NCI-H2029 (cell line): ENCODE data around the gene AGPS.

ENCODE experiments used
- DNase-seq: peaks from one replicate; lab custom pipeline; 2025; lab: John Stamatoyannopoulos, UW

The AGPS gene

DNA sequence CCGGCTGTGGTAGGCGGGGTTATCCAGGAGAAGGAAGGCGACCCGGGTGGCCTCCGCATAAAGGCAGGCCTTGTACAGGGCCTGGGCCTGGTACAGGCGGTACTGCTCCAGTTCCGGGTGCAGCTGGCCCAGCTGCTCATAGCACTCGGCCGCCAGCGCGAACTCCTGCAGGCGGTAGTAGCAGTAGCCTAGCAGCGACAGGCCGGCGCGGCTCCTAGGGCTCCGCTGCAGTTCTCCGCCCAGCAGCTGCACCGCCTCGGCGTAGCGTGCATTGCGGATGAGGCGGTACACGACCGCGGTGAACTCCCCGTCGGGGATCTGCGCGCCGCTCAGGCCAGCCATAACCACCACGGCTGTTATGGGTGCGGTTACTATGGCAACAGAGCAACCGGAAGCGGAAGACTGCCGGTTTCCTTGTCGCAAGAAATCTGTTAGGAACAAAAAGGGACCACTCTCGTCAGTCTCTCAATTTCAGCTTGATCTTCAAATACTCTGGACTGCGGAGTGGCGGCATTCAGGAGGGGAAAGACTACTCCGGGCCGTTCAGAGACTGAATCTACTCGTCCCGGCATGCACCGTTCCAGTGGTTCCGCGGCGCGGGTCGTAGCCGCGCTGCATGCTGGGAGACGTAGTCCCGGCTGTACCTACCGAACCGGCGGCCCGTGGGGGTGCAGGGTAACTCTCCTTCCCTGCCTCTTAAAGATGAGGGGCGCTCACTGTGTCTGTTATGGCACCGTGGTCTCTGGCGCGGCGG lies 160.0 kb downstream of the AGPS start:
- DNase-seq = peak; percentile 80

DNA sequence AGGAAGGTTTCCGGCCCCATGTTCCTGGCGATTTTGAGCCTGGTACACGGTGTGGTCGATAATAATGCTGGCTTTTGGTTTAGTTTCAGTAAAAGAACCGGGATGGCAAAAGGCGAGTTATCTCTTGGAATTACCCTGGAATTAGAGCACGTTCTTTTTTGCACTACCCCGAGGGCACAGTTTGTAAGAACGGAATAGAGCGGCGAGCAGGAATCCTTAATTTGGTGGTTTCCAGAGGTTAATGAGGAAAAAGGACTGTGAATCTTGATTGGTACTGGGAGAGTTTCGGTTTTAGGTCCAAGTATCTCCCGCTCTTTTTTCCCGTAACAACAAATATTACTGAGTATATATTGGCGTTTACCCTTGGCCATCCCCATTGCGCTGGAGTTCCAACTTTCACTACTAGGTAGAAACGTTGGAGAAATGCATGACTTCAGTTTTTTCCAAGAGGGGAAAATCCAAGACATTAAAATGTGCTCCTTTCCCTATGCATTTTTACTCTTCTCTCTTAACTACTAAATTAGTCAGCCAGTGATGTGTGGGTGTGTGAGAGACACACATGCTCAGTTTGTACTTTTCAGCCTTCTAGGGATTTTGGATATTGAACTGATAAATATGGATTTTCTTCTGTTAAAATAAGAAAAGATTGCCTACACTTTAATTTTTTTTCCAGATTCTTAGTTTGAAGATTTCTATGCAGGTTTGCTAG lies 160.8 kb downstream of the AGPS start:
- no peak for DNase-seq

DNA sequence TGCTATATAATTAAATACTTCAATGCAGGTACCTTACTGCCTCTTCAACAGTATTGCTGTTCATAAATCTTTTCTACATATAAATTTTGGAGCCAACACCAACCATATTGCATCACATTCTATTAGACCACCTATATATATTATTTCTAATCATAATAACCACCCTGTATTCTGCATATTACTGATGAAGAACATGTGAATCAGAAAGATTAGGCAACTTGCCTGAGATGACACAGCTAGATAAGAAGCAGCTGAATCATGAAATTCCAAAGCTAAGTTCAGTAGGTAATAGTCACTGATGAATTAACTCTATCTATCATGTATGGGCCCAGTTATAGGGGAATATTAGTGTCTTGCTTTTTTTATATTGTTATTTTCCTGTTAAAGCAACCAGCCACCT lies 161.8 kb downstream of the AGPS start:
- DNase-seq = no peak

DNA sequence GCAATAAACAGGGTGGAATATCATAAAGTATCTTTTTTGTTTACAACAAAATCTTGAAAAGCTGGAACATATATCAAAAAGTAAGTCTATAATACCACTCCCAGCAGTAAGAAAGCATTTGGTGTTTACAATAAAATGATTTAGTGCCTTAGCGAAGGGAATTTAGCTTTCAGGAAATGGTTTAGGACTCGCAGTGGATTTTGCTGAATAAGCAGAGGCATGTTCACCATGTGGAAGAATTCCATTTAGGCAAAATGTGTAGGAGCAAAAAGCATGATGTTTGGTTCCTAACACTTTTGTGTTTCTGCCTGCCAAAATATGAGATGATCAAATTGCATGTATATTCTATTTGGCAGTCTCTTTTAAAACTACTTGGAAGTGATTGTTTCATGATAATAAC lies 163.6 kb downstream of the AGPS start:
- DNase-seq = no peak

DNA sequence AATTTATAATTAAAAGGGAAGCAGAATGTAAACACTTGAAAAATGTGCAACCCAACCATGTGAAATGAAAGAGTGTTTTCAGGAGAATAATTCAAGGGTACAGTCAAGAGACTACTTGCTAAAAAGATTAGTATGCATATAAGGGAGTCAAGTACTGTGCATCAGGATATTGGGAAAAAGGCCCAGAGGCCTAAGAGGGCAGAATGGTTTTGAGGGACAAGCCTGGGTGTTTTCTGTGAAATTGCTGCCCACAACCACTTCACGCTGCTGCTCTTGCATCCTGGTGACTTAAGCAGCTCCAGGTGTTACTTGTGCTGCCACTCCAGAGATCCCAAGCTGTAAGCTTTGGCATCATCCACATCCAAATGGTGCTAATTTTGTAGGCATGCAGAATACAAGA lies 165.2 kb downstream of the AGPS start:
- no peak for DNase-seq

DNA sequence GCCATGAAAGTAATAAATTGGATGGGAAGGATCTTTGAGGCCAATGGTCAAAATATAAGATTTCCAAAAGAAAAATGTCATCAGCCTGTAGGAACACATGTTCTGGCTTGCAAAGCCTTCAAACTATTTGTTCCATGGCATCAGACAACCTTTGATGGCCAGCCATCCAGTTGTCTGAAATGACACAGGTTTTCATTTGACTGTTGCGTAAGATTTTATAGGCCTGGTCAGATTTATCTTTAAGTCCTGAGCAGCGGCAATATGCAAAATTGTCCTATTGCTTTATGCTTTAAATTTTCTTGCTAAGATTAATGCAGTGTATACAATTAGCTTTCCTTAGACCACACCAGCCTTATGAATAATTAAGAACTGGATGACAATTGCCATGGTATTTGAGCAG lies 167.1 kb downstream of the AGPS start:
- no peak for DNase-seq

DNA sequence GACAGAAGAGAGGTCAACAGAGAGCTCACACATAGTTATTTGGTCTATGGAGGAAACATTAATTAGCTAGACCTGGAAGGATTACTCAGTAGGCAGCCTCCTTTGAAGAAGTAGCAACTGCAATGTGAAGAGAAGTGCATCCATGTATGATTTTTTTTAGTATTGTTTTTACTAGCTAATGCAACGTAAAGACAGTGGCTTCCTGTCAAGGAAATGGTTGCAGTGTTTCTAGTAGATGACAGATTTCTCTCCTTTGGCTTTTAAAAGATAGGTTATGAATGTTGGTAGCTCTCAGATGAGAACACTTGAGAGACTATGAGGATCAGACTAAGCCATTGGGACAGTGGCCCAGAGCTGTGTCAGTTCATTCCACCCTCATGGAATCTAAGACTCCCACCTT lies 175.8 kb downstream of the AGPS start:
- DNase-seq = no peak

DNA sequence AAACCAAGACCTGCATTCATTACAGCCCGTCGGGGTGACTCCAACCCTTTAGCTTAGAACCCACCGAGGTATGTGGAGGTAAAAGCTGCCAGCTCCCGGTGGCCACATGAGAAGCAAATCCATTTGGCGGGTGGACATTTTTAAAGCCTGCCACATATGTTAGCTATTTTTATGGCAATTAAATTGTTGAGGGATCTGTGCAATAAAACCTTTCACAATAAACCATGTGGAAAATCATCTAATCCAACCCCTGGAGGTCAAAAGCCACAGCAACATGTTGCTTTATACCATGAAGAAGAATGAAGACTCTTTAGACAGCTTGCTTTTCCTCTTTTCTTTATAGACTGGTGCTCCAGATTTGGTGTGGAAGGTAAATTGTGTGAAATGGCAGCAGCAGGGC lies 176.3 kb downstream of the AGPS start:
- DNase-seq = no peak

DNA sequence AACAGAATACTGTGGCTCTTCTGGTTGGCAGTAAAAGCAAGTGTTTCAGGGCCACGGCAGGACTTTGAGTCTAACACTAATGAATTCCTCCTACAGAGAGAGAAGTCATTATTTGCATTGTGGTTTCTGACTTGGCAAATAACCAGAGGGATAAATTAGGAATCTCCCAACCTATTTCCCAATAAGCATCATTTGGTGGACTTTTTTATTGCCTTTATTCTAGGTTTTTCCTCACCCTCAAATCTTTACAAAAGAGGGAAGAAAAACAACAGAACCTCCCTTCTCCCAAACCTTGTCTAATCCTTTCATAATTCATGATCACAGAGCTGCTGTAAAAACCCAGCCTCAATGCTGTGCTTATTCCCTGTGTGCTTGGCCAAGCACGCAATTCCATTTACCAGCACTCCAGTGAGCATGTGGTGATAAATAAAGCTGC lies 179.7 kb downstream of the AGPS start:
- no peak for DNase-seq

DNA sequence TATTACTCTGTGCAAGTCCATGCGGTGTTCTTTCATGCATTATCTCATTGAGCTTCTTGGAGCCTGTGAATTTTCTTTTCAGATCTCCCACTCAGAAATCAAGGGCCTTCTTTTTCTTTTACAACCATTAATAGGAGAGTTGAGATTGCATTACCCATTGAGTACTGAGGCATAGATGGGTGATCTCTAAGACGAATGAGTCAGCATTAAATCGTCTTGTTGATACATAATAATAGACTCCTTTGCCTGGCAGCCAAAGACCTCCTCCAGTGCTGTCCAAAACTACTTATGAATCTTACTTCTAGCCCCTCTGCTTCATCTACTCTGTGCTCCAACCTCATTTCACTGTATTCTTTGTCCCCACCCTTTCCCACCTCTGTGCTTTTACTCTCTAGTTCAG lies 180.5 kb downstream of the AGPS start:
- DNase-seq = no peak

DNA sequence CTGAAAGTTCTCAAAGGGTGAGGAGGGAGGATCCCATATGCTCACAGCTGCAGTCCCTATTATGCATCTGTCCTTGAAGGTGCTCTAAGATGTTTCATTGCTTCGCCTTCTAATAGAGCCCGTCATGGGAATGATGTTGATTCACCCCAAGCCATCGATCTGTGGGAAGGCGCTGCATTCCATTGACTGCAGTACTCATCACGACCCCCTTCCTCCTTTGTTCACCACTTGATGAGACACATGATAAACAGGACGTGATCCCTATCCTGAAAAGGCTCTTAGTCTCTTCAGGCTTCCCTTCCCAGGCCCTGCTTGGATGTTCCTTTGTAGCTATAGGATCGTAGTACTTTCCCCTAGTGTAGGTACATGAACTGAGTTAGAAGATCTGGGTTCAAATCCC lies 181.8 kb downstream of the AGPS start:
- DNase-seq = no peak

DNA sequence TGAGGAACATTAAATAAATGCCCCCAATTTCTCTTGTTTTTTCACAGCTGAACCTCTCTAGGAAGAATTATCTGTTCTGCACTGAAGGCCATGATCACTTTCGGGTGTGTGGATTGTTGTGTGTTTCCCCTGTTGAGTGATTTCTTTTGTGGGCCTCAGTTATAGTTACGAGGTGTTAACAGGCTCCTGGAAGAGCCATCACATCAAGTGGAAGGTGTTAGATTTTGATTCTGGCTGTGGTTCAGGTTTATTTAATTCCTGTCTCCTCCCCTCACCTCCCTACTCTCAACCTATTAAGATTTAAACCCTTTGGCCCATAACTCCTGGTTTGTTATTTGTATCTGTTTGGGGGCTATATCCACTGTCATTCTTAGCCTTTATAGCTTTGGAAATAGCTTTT lies 182.8 kb downstream of the AGPS start:
- DNase-seq = no peak

DNA sequence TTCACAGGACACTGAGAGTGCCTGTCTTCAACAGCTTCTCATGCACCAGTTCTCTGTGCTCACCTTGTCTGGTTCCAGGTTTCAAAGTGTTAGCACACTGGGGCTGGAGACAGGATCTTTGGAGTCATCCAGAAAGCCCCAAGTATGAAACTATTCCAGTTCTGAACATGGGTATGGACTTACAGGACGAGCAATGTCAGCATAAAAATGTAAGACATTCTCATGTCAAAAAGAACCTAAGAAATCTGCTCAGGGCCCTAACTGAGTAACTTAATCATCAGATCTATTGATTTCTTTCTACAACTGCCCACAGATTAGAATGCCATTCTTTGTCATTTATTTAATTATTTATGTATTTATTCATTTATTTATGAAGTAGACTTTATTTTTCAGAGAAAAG lies 184.5 kb downstream of the AGPS start:
- no peak for DNase-seq

DNA sequence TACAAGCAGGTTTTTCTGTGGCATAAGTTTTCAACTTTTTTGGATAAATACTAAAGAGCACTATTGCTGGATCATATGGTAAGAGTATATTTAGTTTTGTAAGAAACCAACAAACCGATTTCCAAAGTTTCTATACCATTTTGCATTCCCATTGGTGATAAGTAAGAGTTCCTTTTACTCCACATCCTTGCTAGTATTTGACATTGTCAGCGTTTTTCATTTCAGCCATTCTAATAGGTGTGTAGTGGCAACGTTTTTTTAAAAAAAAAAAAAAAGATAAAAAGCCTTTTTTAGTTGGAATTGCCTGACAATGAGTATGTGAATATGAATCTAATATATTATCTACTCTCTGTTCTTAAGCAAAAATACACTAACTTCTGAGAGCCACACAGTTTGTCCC lies 185.9 kb downstream of the AGPS start:
- DNase-seq = no peak

DNA sequence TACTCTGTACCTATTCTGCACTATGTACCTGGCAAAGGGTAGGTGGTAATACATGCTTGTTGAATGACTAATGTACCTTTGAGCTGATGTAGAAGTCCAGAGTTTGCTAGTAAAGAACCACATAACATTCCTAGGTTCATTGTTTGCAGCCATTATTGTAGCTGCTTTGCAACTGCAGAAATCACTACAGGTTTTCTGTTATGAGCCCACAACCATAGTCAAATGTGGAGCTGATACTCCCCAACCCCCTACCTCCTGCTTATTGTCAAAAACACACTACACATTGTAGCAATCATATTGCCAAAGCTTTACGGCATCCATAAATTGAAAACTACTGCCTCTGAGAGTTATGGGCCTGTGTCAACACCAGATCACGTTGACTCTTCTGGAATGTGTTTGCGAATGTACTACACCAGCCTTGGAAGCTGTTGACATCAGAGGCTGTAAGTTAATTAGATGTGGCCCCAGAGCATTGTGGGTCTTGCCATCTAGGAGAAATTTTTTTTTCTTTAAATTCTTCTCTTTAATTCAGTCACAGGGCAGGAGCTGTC lies 187.0 kb downstream of the AGPS start:
- no peak for DNase-seq

DNA sequence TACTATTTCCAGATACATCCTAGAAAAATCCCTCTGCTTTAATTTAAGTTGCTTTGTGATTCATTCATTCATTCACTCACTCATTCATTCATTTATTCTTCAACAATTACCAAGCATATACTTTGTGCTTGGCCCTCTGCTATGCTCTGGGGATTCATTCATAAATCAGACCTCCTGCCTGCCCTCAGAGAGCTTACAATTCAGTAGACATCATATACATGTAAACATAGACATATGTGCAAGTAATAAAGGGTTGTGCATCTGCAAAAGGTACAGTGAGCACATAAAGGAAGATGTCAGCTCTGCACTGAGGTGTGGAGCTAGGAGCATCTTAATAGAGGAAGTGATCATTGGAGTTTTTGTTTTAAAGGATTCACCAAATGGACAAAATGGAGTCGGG lies 189.4 kb downstream of the AGPS start:
- no peak for DNase-seq

DNA sequence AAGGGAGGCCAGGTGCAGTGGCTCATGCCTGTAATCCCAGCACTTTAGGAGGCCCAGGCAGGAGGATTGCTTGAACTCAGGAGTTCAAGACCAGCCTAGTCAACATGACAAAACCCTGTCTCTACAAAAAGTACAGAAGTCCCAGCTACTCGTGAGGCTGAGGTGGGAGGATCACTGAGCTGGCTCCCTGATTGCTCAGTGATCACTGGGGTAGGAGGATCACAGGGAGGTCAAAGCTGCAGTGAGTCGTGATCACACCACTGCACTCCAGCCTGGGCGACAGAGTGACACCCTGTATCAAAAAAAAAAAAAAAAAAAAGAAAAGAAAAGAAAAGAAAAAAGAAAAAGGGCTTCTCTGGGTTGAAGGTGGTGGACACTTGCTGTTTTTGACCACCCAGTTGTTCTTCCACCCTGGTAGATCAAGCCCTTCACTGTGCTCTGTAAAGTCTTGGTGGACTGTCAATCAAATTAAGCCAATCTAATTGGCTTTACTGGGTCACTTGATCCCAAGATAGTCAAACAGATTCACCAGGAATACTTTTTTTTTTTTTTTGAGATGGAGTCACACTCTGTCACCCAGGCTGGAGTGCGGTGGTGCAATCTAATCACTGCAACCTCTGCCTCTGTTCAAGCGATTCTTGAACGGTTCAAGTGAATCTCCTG lies 191.6 kb downstream of the AGPS start:
- no peak for DNase-seq

DNA sequence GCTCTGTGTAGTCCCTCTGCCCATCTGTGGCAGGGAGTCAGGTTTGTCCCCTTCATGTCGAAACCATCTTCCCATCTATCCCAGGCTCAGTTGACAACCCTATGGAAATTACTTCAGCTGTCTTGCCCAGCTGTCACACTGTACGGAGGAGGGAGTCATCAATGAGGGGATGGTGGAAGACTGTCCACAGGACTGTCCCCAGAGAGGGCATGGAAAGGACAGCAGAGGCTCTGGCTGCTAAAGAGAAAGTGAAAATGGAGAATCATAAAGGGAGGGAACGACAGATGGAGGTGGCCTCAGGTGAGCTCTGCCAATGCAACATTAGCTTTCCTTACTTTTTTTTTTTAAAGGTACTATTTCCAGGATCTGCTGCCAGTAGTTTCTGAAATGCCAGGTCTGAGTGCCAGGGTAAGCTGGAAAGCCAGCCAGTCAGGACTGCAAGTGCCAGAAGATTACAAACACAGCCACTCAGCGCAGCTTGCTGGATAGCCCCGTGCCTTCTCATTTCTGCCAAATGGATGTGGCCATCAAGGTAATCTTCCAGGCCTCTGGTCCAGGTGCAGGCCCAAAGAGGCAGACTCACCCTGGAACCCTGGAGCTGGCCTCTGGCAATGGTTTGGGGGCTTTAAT lies 192.8 kb downstream of the AGPS start:
- DNase-seq = peak; percentile 33

DNA sequence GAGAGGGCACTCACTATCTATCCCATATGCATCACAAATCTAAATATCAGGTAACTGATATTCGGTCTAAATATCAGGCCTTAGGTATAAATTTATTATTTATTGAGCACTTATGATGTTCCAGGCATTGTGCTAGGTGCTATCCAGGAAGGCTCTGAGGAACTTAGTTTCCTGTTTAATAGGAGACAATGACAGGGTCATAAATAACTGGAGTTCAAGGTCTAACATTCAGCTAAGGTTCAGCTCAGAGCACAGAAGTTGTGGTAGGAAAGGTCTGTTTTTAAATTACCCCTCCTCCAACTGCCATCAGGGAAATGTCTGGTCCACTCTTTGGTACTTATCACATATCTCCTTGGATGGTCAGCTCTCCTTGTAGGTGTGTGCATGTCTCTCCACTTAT lies 193.6 kb downstream of the AGPS start:
- DNase-seq = no peak

DNA sequence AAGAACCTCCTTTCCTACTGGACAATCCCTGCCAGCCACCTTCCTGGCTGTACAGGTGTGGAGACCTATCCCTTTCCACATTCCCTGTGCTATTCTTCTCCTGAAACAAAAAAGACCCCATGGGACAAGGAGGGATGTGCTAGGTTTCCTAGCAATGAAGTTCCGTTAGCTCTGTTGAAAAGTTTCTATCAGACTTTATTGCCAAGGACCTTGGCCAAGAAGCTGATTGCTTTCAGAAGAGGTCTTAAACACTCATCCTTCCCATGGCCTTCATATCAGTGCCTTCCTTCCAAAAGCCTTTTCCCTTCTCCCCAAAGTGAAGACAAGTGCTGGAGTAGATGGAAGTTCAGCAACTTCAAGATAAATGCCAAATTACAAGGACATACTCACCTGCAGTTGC lies 194.8 kb downstream of the AGPS start:
- DNase-seq = no peak

DNA sequence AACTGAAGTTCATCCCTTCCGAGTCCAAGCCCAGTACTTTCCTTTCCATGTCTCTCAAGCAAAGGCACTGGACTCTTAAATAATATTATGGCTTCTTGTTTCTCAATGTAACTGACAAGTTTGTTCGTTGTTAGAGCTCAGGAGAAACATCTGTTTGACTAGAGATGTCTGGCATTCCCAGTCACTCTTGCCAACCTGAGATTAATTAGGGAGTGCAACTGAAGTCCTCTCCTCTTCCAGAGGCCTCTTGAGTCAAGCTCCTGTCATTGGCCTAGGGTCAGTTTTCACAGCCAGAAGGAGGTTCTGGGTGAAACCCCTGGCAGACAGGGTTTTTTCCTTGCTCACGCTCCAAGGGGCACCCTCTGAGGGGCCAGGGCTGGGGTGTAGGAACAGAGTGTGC lies 196.1 kb downstream of the AGPS start:
- DNase-seq = no peak

DNA sequence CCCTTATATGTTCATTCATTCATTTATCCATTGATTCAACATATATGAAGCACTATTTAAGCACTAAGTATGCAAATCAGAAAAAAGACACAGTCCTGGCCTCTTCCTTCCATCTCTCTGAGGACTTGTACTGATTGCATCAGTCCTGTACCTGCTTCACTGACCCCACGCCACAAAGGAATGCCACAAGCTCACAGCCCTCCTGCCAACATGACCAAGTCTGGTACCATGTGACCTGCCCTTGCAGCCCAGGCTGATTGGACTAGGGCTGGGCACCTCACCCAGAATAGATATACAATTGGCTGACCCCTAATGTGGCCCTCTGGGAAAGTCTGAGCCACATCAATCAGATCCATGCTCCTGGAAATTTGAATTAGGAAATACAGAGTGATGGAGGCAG lies 196.6 kb downstream of the AGPS start:
- DNase-seq = no peak

DNA sequence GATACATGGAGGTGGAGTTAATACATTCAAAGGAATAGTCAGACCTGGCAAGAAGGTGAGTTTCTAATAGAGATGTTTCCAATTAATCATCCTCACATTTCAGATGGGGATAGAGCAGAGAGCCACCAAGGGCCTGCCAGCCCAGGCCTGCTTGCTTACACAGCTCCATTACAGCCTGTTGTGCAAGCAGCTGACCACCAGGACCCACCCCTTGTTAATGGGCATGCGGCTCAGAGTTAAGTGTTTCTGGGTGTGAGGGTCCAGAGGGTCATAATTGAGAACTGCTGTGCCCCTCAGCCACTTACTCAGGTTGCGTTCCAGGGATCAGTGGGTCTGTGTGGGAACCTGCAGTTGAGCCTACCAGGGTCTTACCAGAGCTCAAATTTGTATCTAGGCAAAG lies 199.8 kb downstream of the AGPS start:
- DNase-seq = no peak
